HG02852 (cell line): Measurements from ENCODE around the gene BRCA2.
A peak's percentile ranks its signal among the peaks of the same experiment; 100 is the strongest.

ENCODE experiments used
- ATAC-seq: cut with Tn5 transposase; IDR thresholded peaks from one replicate; pipeline ENCODE4 v1.9.1; 2021; ENCODE audit warnings: mild to moderate bottlenecking, moderate library complexity; ENCODE audit not compliant: unreplicated experiment

Gene BRCA2

GRCh38 chr13:32315238-32316027, at the start of gene BRCA2, which contains the start of gene ZAR1L:
Gene BRCA2 (plus strand): TSS chr13:32315508. CDS start chr13:32316461, 953 bp downstream.
Gene ZAR1L (minus strand): TSS chr13:32315363. CDS start chr13:32311925, 3,438 bp downstream.
- peak; percentile 94 for ATAC-seq

GRCh38 chr13:32265726-32266125, 49.6 kb upstream of the BRCA2 start:
- no peak for ATAC-seq

GRCh38 chr13:32266130-32266529, 49.2 kb upstream of the BRCA2 start:
- ATAC-seq = no peak

GRCh38 chr13:32267836-32268439, 47.4 kb upstream of the BRCA2 start:
- peak; percentile 85 for ATAC-seq

- ATAC-seq = no peak
These were observed 43.2 kb upstream of the BRCA2 start for GRCh38 chr13:32272021-32272683.

GRCh38 chr13:32277839-32278238, 37.5 kb upstream of the BRCA2 start:
- ATAC-seq = peak; percentile 58

- peak; percentile 79 for ATAC-seq
These were observed 36.9 kb upstream of the BRCA2 start for GRCh38 chr13:32278426-32278825.

- no peak for ATAC-seq
These were observed 34.2 kb upstream of the BRCA2 start for GRCh38 chr13:32281096-32281495.

GRCh38 chr13:32282096-32282711, 33.1 kb upstream of the BRCA2 start:
- no peak for ATAC-seq

GRCh38 chr13:32284927-32285632, 30.2 kb upstream of the BRCA2 start:
- no peak for ATAC-seq

GRCh38 chr13:32285633-32285965, 29.7 kb upstream of the BRCA2 start:
- ATAC-seq = no peak

- no peak for ATAC-seq
These were observed 18.1 kb upstream of the BRCA2 start for GRCh38 chr13:32297206-32297605.

- no peak for ATAC-seq
These were observed 16.6 kb upstream of the BRCA2 start for GRCh38 chr13:32298695-32299094.

- ATAC-seq = no peak
These were observed 15.4 kb upstream of the BRCA2 start for GRCh38 chr13:32299893-32300292.

- no peak for ATAC-seq
These were observed 14.9 kb upstream of the BRCA2 start for GRCh38 chr13:32300406-32300805.

GRCh38 chr13:32300920-32301319, 14.4 kb upstream of the BRCA2 start:
- ATAC-seq = no peak

GRCh38 chr13:32302461-32302860, 12.8 kb upstream of the BRCA2 start:
- ATAC-seq = no peak

GRCh38 chr13:32305646-32306045, 9.7 kb upstream of the BRCA2 start:
- ATAC-seq = no peak

- peak; percentile 20 for ATAC-seq
These were observed 5.8 kb upstream of the BRCA2 start for GRCh38 chr13:32309312-32310133.

- peak; percentile 71 for ATAC-seq
These were observed 5.1 kb upstream of the BRCA2 start for GRCh38 chr13:32310134-32310706.
